Measurements from ENCODE around the gene WT1.

Gene WT1

DNA sequence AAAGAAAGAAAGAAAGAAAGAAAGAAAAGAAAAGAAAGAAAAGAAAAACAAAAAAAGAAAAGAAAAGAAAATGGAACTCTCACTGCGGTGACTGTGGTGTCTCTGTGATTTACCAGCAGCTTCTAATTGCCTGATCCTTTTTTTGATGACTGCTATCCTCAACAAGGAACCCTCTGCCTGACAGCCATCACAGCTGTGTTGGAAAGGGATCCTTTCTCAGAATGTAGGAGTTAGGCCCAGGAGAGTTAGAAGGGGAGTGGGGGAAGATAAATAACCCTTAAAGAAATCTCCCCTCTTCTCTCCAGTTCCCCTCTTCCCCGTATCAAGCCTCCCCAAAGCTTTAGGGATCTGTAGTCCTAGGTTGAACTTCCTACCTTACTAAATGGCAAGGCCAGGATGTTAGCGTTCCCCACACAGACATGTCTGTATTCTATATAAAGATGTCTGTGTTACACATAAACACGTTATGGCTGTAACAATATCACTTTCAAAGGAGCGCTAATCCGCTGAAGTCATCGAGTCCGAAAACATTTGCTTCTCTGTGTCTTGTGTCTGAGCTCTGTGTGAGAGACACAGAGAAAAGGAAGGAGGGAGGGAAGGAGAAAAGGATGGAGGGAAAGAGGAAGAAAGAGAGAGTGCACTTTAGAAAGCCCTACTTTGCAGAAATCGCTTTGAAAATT lies 26.8 kb upstream of the WT1 start:
- H3K9ac ChIP-seq (ENCODE audit: low read depth, low read length): no peak overlapping the region
- H3K4me3 ChIP-seq (ENCODE audit: low read depth in 1 of 2, low read length in 2 of 2): no peak overlapping the region
- H3K4me1 ChIP-seq (ENCODE audit: insufficient read depth, low read length): no peaks in the 10 kb centered on the region; the same call in 1 of the 2 replicates
- peak overlapping the region; percentile 69 for H2AFZ ChIP-seq (ENCODE audit: low read depth, low read length)
- H4K20me1 ChIP-seq (ENCODE audit: insufficient read depth, low read length): no peaks in the 10 kb centered on the region
- no peaks in the 10 kb centered on the region for H3K79me2 ChIP-seq (ENCODE audit: insufficient read depth, low read length)
- DNase-seq (no peak), ATAC-seq (ENCODE audit: insufficient read depth, low read depth) (no peak)
- H3K4me2 ChIP-seq (ENCODE audit: insufficient read depth, low read length): no peak overlapping the region
- H3K9me3 ChIP-seq (ENCODE audit: insufficient read depth, low read length, severe bottlenecking): no peaks in the 10 kb centered on the region
- H3K27ac ChIP-seq (ENCODE audit: low read length): peak overlapping the region; percentile 12; the same call in 1 of the 2 replicates
- TF ChIP-seq EZH2 (IDR thresholded peaks at IDR 0.05; ENCODE audit: borderline replicate concordance, low read depth, low read length, severe bottlenecking): no peak
- TF ChIP-seq, protein P1, sequence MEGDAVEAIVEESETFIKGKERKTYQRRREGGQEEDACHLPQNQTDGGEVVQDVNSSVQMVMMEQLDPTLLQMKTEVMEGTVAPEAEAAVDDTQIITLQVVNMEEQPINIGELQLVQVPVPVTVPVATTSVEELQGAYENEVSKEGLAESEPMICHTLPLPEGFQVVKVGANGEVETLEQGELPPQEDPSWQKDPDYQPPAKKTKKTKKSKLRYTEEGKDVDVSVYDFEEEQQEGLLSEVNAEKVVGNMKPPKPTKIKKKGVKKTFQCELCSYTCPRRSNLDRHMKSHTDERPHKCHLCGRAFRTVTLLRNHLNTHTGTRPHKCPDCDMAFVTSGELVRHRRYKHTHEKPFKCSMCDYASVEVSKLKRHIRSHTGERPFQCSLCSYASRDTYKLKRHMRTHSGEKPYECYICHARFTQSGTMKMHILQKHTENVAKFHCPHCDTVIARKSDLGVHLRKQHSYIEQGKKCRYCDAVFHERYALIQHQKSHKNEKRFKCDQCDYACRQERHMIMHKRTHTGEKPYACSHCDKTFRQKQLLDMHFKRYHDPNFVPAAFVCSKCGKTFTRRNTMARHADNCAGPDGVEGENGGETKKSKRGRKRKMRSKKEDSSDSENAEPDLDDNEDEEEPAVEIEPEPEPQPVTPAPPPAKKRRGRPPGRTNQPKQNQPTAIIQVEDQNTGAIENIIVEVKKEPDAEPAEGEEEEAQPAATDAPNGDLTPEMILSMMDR (IDR thresholded peaks at IDR 0.05; ENCODE audit: borderline replicate concordance, extremely low read depth, low read length, poor library complexity, severe bottlenecking): no peak
- no peaks in the 10 kb centered on the region for H3K36me3 ChIP-seq (ENCODE audit: insufficient read depth, low read length)
- H3K27me3 ChIP-seq (ENCODE audit: insufficient read depth, low read length, poor library complexity): no peaks in the 10 kb centered on the region

DNA sequence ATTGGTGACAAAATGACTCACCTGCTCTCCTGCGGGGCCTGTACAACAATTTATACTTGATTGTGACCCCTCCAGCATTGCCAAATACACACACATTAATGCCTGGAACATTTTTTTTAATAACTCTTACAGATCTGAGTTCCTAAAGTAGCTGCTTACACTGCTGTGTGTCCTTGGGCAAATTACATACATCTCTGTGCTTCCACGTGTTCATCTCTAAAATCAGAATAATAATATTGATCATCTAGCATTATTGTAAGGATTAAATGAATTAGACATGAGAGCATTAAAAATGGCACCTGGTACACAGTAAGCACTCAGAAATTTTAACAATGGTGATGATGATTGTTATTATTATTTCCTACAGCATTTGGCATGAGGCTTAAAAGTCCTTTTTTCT lies 21.5 kb upstream of the WT1 start:
- no peak overlapping the region for H3K9ac ChIP-seq (ENCODE audit: low read depth, low read length)
- DNase-seq (no peak), ATAC-seq (ENCODE audit: insufficient read depth, low read depth) (no peak)
- H3K79me2 ChIP-seq (ENCODE audit: insufficient read depth, low read length): no peaks in the 10 kb centered on the region
- TF ChIP-seq, protein P1 (IDR thresholded peaks at IDR 0.05; ENCODE audit: borderline replicate concordance, extremely low read depth, low read length, poor library complexity, severe bottlenecking): no peak
- TF ChIP-seq EZH2 (IDR thresholded peaks at IDR 0.05; ENCODE audit: borderline replicate concordance, low read depth, low read length, severe bottlenecking): no peak
- no peaks in the 10 kb centered on the region for H3K36me3 ChIP-seq (ENCODE audit: insufficient read depth, low read length)
- no peak overlapping the region for H2AFZ ChIP-seq (ENCODE audit: low read depth, low read length)
- H3K27ac ChIP-seq (ENCODE audit: low read length): no peak overlapping the region; the same call in 1 of the 2 replicates
- no peaks in the 10 kb centered on the region; the same call in 1 of the 2 replicates for H3K4me1 ChIP-seq (ENCODE audit: insufficient read depth, low read length)
- H3K9me3 ChIP-seq (ENCODE audit: insufficient read depth, low read length, severe bottlenecking): no peaks in the 10 kb centered on the region
- H3K27me3 ChIP-seq (ENCODE audit: insufficient read depth, low read length, poor library complexity): no peaks in the 10 kb centered on the region
- H3K4me2 ChIP-seq (ENCODE audit: insufficient read depth, low read length): no peak overlapping the region
- no peaks in the 10 kb centered on the region for H4K20me1 ChIP-seq (ENCODE audit: insufficient read depth, low read length)
- H3K4me3 ChIP-seq (ENCODE audit: low read depth in 1 of 2, low read length in 2 of 2): no peak overlapping the region

DNA sequence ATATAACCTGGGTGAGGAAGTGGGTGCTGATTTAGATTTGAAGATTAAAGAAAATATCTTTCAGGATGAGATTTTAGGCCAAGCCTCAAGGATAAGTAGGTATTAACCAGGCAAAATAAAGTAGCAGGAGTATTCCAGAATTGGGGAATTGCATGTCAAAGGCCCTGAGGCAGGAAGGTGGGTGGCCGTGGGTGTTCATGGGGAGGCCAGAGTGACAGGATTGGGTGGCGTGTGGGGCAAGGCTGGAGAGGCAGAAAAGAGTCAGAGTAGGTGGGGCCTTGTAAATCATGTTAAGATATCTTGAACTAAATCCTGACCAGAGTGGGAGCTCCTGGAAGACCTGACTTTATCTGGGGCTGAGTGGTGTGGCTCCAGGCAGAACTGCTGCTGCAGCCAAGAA lies 19.7 kb upstream of the WT1 start:
- TF ChIP-seq, protein P1 (IDR thresholded peaks at IDR 0.05; ENCODE audit: borderline replicate concordance, extremely low read depth, low read length, poor library complexity, severe bottlenecking): no peak

More for the DNA sequence above, 19.7 kb upstream of the WT1 start:
- H2AFZ ChIP-seq (ENCODE audit: low read depth, low read length): no peak overlapping the region
- H3K79me2 ChIP-seq (ENCODE audit: insufficient read depth, low read length): no peaks in the 10 kb centered on the region
- H4K20me1 ChIP-seq (ENCODE audit: insufficient read depth, low read length): no peaks in the 10 kb centered on the region
- H3K27me3 ChIP-seq (ENCODE audit: insufficient read depth, low read length, poor library complexity): no peaks in the 10 kb centered on the region
- DNase-seq (no peak), ATAC-seq (ENCODE audit: insufficient read depth, low read depth) (no peak)
- H3K36me3 ChIP-seq (ENCODE audit: insufficient read depth, low read length): no peaks in the 10 kb centered on the region
- no peaks in the 10 kb centered on the region; the same call in 1 of the 2 replicates for H3K4me1 ChIP-seq (ENCODE audit: insufficient read depth, low read length)
- no peak overlapping the region for H3K27ac ChIP-seq (ENCODE audit: low read length)
- no peaks in the 10 kb centered on the region for H3K9me3 ChIP-seq (ENCODE audit: insufficient read depth, low read length, severe bottlenecking)
- no peak overlapping the region for H3K9ac ChIP-seq (ENCODE audit: low read depth, low read length)
- no peak overlapping the region for H3K4me3 ChIP-seq (ENCODE audit: low read depth in 1 of 2, low read length in 2 of 2)
- no peak overlapping the region for H3K4me2 ChIP-seq (ENCODE audit: insufficient read depth, low read length)

All from DND-41 (cell line).